Stimulated activated CD8-positive, alpha-beta memory T cell treated with anti-CD3 and anti-CD28 coated beads, Interleukin-4, amount 100 ng/mL, for 1 hour (primary cell): ENCODE data around the gene ZNF438.
"Not testable (repeated sequence)": the region's sequence is repeated elsewhere in the genome, so short reads cannot be mapped to it uniquely, and the experiment has no call there.

Experiments used
- DNase-seq, 2 donors: peaks; one replicate each; pipeline ENCODE4 v3.0.0-alpha.2; 2020; ENCODE audit warnings: low read depth in 2 of 2, low spot score in 1 of 2

The ZNF438 gene

GRCh38 chr10:30816159-30816819, 215.4 kb downstream of the ZNF438 start:
- no peak for DNase-seq

GRCh38 chr10:30813872-30814481, 217.7 kb downstream of the ZNF438 start:
- DNase-seq = no peak

DNA sequence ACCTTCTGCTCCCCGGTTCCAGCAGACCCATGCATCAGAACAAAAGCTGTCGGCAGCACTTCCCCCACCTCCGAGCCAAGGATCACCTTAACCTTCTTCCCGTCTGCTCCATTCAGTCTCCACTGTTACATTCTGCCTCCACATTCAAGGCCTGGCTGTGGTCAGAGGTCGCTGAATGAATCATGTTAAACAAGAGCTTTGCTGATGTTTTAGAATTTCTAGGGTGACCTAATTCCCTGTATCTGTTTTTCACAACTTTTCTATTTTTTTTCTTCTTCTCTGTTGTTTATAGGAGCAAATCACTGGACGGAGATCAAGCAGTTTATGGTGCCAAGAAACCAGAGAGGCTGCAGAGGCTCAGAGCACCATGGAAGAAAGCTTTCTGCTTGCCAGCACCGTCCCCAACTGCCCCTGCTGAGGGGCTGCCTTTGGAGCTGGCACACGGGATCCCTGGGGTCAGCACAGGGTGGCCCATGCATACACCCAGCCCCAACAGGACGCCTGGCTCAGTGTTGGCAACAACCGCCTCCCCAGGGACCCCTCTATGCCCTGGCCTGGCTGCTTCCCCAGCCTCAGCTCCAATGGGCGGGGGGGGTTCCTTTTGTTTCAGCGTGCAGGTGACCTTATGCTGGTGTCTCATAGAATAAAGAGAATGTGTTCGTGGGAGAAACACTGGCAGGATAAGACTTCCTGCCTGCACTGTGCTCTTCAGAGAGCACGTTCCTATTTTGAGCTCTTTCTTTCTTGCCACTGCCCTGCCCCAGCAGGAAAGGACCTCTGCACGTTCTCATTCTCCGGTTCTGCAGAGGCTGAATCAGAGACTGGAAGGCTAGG, 219.4 kb downstream of the ZNF438 start:
- no peak for DNase-seq

GRCh38 chr10:30811276-30812017, 220.2 kb downstream of the ZNF438 start:
- no peak for DNase-seq

GRCh38 chr10:30810416-30810815, 221.2 kb downstream of the ZNF438 start:
- no peak for DNase-seq

DNA sequence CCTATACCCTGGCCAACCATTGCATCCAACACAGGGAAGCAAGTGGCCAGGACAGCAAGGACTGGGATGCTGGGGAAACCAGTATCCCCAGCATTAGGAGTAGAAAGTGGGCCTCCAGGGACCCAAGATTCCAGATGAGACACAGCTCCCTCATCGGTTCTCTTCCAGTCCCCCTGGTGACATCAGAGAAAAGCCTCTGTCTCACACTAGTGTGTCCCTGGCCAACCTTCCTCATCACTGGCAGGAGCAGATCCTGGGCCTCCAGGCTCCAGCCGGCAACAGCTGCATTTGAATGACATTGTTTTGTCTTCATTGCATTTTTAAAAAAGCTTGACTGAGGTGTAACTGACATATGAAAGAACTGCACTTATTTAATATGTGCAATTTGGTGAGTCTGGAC, 224.8 kb downstream of the ZNF438 start:
- no peak for DNase-seq

DNA sequence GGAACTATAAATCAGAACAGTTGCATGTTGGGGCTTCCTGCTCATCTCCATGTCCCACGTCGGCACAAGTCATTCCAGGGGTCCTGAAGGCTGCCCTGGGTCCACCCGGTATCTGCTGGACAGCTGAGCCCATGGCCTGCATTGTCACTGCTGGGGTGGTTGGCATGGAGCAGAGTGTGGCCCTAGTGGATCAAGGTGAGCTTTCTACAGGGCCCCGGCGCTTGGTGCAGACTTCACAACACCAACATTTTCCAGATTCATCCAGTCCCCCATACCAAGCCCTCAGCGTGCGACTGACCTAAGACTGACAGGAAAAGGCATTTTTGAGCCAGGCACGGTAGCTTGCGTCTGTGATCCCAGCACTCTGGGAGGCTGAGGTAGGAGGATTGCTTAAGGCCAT, 226.6 kb downstream of the ZNF438 start:
- DNase-seq = no peak

DNA sequence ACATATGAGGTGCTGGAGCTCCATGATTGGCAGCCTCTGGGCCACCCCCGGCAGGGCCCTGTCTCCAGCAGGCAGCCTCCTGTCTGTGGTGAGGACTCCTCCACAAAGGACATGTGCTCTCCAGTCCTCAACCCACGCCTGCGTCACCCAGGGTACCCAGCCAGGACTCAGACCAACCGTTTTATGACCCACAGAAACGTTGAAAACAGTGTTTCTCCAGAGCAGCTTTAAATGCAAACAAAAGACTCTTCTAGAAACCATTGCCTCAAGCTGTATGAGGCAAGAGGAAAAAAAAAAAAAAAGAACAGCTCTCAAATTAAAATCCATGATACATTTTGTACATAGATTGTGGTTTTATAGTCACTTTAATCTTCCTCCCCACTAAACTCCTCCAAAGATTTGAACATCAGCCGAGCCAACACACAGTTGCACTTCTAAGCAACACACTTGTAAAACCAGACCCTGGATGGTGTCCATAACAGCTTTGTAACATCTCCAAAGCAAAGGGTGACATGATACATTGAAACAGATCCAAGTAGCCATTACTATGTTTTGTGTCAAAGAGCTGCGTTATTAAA, 227.1 kb downstream of the ZNF438 start:
- DNase-seq = no peak

- DNase-seq = no peak
Observed at GRCh38 chr10:30803892-30804322, 227.8 kb downstream of the ZNF438 start.

- no peak for DNase-seq
Observed at GRCh38 chr10:30803058-30803457, 228.6 kb downstream of the ZNF438 start.

DNA sequence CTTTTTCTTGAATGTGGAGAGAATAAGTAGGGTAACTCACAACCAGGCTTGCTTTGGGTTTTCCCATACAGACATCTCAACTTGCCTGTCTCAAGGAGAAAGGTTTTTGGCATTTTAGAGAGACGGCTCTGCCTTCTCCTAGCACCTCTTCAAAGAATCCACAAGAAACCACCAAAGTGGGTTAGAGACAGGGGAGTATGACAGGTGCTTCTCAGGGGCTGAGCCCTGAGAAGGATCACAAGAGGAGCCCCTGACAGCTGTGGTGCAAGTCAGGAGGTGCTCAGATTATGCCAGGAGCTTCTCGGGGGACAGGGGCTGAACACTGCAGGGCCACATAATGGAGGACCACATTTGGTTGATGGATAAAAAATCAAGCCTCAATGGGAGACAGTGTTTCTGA, 231.3 kb downstream of the ZNF438 start:
- DNase-seq = no peak

GRCh38 chr10:30798646-30799185, 232.9 kb downstream of the ZNF438 start:
- no peak for DNase-seq

GRCh38 chr10:30795024-30795423, 236.6 kb downstream of the ZNF438 start:
- not testable (repeated sequence) for DNase-seq
